ENCODE results near the gene MAP2K5.

The MAP2K5 gene

GRCh38 chr15:67696087-67696486 is 153.6 kb downstream of the MAP2K5 start:
- no CpG with 5 or more reads among the region's 1 CpG for WGBS, 2 donors (ENCODE audit: extremely low coverage in 2 of 2, insufficient read length in 2 of 2, insufficient replicate concordance in 1 of 2)

GRCh38 chr15:67700023-67700422 is 157.5 kb downstream of the MAP2K5 start:
- Histone ChIP-seq H3K23ac (ENCODE audit: low read depth, low read length, poor library complexity) (no peak overlapping the region), H2AFZ (ENCODE audit: low read length) (no peak overlapping the region), H3K14ac (ENCODE audit: low read length) (no peak overlapping the region), H2BK15ac (ENCODE audit: low read length) (no peak overlapping the region), H3K36me3 (replicated peaks in 1 of 2; ENCODE audit: control insufficient read depth in 2 of 2, insufficient read depth in 2 of 2, low read length in 2 of 2) (no peaks in the 10 kb centered on the region), H4K8ac (ENCODE audit: low read depth, low read length) (no peak overlapping the region), H2BK12ac (ENCODE audit: low read length) (no peak overlapping the region), H3K4me2 (ENCODE audit: insufficient read depth, low read length, poor library complexity, severe bottlenecking) (no peak overlapping the region), H3K4ac (ENCODE audit: low read length) (no peak overlapping the region), H3K27ac (replicated peaks; ENCODE audit: low read length) (no peak overlapping the region), H3K79me1 (ENCODE audit: low read depth, low read length) (no peaks in the 10 kb centered on the region), H3K27me3 (ENCODE audit: control insufficient read depth in 3 of 3, insufficient read depth in 3 of 3, low read depth in 1 of 3, low read length in 3 of 3) (no peaks in the 10 kb centered on the region), H2BK5ac (ENCODE audit: low read length) (no peak overlapping the region), H3K4me1 (ENCODE audit: control insufficient read depth in 2 of 2, insufficient read depth in 1 of 2, low read depth in 1 of 2, low read length in 2 of 2) (no peaks in the 10 kb centered on the region), H3K9me3 (replicated peaks in 1 of 2; ENCODE audit: control insufficient read depth in 2 of 2, insufficient read depth in 1 of 2, low read depth in 1 of 2, low read length in 2 of 2) (peaks cover 0 to 21% of the 10 kb centered on the region in 2 donors), H3K18ac (ENCODE audit: low read length) (no peak overlapping the region), H4K91ac (ENCODE audit: low read depth, low read length, poor library complexity) (no peak overlapping the region), H3K9ac (ENCODE audit: low read depth, low read length, poor library complexity) (no peak overlapping the region), H2BK120ac (ENCODE audit: low read depth, low read length) (no peak overlapping the region), H2AK5ac (ENCODE audit: low read depth, low read length) (no peak overlapping the region), H3K4me3 (ENCODE audit: low read length in 2 of 2) (no peak overlapping the region)
- DNase-seq (ENCODE audit: low spot score), result no peak
- no CpG with 5 or more reads among the region's 2 CpGs for WGBS, 2 donors (ENCODE audit: extremely low coverage in 2 of 2, insufficient read length in 2 of 2, insufficient replicate concordance in 1 of 2)

More at GRCh38 chr15:67696087-67696486, 153.6 kb downstream of the MAP2K5 start:
- no peak overlapping the region for H2BK12ac ChIP-seq (ENCODE audit: low read length)
- H3K27me3 ChIP-seq (ENCODE audit: control insufficient read depth in 3 of 3, insufficient read depth in 3 of 3, low read depth in 1 of 3, low read length in 3 of 3), result no peaks in the 10 kb centered on the region
- peaks cover 2 to 19% of the 10 kb centered on the region in 2 donors for H3K4me1 ChIP-seq (ENCODE audit: control insufficient read depth in 2 of 2, insufficient read depth in 1 of 2, low read depth in 1 of 2, low read length in 2 of 2)
- no peak overlapping the region for H2BK120ac ChIP-seq (ENCODE audit: low read depth, low read length)
- no peak overlapping the region for H4K91ac ChIP-seq (ENCODE audit: low read depth, low read length, poor library complexity)
- H2AFZ ChIP-seq (ENCODE audit: low read length), result no peak overlapping the region
- H3K14ac ChIP-seq (ENCODE audit: low read length), result no peak overlapping the region
- H2BK5ac ChIP-seq (ENCODE audit: low read length), result no peak overlapping the region
- no peak overlapping the region for H3K9ac ChIP-seq (ENCODE audit: low read depth, low read length, poor library complexity)
- no peaks in the 10 kb centered on the region for H3K79me1 ChIP-seq (ENCODE audit: low read depth, low read length)
- H3K23ac ChIP-seq (ENCODE audit: low read depth, low read length, poor library complexity), result no peak overlapping the region
- H3K9me3 ChIP-seq (replicated peaks in 1 of 2; ENCODE audit: control insufficient read depth in 2 of 2, insufficient read depth in 1 of 2, low read depth in 1 of 2, low read length in 2 of 2), result peaks cover 0 to 21% of the 10 kb centered on the region in 2 donors
- H3K4me2 ChIP-seq (ENCODE audit: insufficient read depth, low read length, poor library complexity, severe bottlenecking), result no peak overlapping the region
- no peak overlapping the region for H3K27ac ChIP-seq (replicated peaks; ENCODE audit: low read length)
- no peak overlapping the region for H3K4ac ChIP-seq (ENCODE audit: low read length)
- H3K18ac ChIP-seq (ENCODE audit: low read length), result no peak overlapping the region
- H2AK5ac ChIP-seq (ENCODE audit: low read depth, low read length), result no peak overlapping the region
- H3K36me3 ChIP-seq (replicated peaks in 1 of 2; ENCODE audit: control insufficient read depth in 2 of 2, insufficient read depth in 2 of 2, low read length in 2 of 2), result no peaks in the 10 kb centered on the region
- no peak overlapping the region for H3K4me3 ChIP-seq (ENCODE audit: low read length in 2 of 2)
- no peak for DNase-seq (ENCODE audit: low spot score)
- no peak overlapping the region for H4K8ac ChIP-seq (ENCODE audit: low read depth, low read length)
- no peak overlapping the region for H2BK15ac ChIP-seq (ENCODE audit: low read length)

DNA sequence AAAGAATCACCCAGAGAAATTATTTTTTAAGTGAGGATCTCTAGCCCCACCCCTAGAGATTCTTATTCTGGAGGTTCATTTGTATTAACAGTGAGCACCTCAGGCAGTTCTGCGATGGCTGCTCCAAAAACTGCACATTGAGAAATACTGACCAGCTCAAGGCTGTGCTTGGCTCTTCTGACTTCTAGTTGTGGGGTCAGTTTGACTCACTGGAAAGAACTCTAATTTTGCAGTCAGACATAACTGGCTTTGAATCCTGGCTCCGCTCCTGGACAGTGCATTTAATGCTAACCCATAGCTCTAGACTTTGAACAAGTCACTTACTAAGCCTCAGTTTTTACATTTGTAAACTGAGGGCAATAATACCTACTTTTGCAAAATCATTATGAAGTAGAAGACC is 159.2 kb downstream of the MAP2K5 start:
- Histone ChIP-seq H3K14ac (ENCODE audit: low read length) (no peak overlapping the region), H4K91ac (ENCODE audit: low read depth, low read length, poor library complexity) (no peak overlapping the region), H3K36me3 (replicated peaks in 1 of 2; ENCODE audit: control insufficient read depth in 2 of 2, insufficient read depth in 2 of 2, low read length in 2 of 2) (no peaks in the 10 kb centered on the region), H3K79me1 (ENCODE audit: low read depth, low read length) (no peaks in the 10 kb centered on the region), H2BK120ac (ENCODE audit: low read depth, low read length) (no peak overlapping the region), H3K9me3 (replicated peaks in 1 of 2; ENCODE audit: control insufficient read depth in 2 of 2, insufficient read depth in 1 of 2, low read depth in 1 of 2, low read length in 2 of 2) (peaks cover 0 to 21% of the 10 kb centered on the region in 2 donors), H2AFZ (ENCODE audit: low read length) (no peak overlapping the region), H3K4me1 (ENCODE audit: control insufficient read depth in 2 of 2, insufficient read depth in 1 of 2, low read depth in 1 of 2, low read length in 2 of 2) (no peaks in the 10 kb centered on the region), H3K9ac (ENCODE audit: low read depth, low read length, poor library complexity) (no peak overlapping the region), H3K27ac (replicated peaks; ENCODE audit: low read length) (no peak overlapping the region), H3K18ac (ENCODE audit: low read length) (no peak overlapping the region), H3K27me3 (ENCODE audit: control insufficient read depth in 3 of 3, insufficient read depth in 3 of 3, low read depth in 1 of 3, low read length in 3 of 3) (no peaks in the 10 kb centered on the region), H3K4me3 (ENCODE audit: low read length in 2 of 2) (no peak overlapping the region), H2BK12ac (ENCODE audit: low read length) (no peak overlapping the region), H2AK5ac (ENCODE audit: low read depth, low read length) (no peak overlapping the region), H4K8ac (ENCODE audit: low read depth, low read length) (no peak overlapping the region), H3K23ac (ENCODE audit: low read depth, low read length, poor library complexity) (no peak overlapping the region), H2BK5ac (ENCODE audit: low read length) (no peak overlapping the region), H2BK15ac (ENCODE audit: low read length) (no peak overlapping the region), H3K4me2 (ENCODE audit: insufficient read depth, low read length, poor library complexity, severe bottlenecking) (no peak overlapping the region), H3K4ac (ENCODE audit: low read length) (no peak overlapping the region)
- no peak for DNase-seq (ENCODE audit: low spot score)
- no CpG with 5 or more reads among the region's 2 CpGs for WGBS, 2 donors (ENCODE audit: extremely low coverage in 2 of 2, insufficient read length in 2 of 2, insufficient replicate concordance in 1 of 2)

DNA sequence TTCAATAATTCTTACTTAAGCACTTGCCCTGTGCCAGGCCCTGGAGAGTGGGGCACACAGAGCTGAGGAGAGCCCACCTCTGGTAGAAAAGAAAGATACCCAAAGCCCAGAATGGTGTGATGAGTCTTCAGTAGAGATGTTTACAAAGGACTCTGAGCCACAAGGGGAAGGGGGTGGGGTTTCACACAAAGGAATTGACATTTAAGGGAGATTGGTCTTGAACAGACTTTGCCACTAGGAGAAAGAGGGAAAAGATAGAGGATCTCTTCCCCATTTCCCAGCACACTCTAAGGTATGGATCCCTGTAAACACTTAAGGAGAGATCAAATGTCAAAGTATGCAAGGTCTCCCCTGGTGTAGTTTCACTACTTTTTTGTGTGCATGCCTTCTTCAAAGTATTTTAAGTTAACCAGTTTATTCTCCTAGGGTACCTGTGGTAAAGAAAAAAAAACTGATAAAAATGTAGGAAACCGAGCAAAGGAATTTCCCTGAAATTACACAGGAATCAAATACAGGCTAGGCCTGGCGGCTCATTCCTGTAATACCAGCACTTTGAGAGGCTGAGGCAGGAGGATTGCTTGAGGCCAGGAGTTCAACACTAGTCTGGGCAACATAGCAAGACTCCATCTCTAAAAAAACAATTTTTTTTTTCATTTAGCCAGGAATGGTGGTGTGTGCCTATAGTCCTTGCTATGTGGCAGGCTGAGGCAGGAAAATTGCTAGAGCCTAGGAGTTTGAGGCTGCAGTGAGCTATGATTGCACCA is 165.2 kb downstream of the MAP2K5 start:
- Histone ChIP-seq H2BK15ac (ENCODE audit: low read length) (no peak overlapping the region), H3K9me3 (replicated peaks in 1 of 2; ENCODE audit: control insufficient read depth in 2 of 2, insufficient read depth in 1 of 2, low read depth in 1 of 2, low read length in 2 of 2) (no peaks in the 10 kb centered on the region), H3K4me2 (ENCODE audit: insufficient read depth, low read length, poor library complexity, severe bottlenecking) (no peak overlapping the region), H3K9ac (ENCODE audit: low read depth, low read length, poor library complexity) (no peak overlapping the region), H3K27me3 (ENCODE audit: control insufficient read depth in 3 of 3, insufficient read depth in 3 of 3, low read depth in 1 of 3, low read length in 3 of 3) (no peaks in the 10 kb centered on the region), H3K18ac (ENCODE audit: low read length) (no peak overlapping the region), H2BK5ac (ENCODE audit: low read length) (no peak overlapping the region), H4K91ac (ENCODE audit: low read depth, low read length, poor library complexity) (no peak overlapping the region), H3K4me3 (ENCODE audit: low read length in 2 of 2) (no peak overlapping the region), H3K14ac (ENCODE audit: low read length) (no peak overlapping the region), H2BK120ac (ENCODE audit: low read depth, low read length) (no peak overlapping the region), H2AFZ (ENCODE audit: low read length) (no peak overlapping the region), H2BK12ac (ENCODE audit: low read length) (no peak overlapping the region), H3K27ac (replicated peaks; ENCODE audit: low read length) (no peak overlapping the region), H4K8ac (ENCODE audit: low read depth, low read length) (no peak overlapping the region), H3K79me1 (ENCODE audit: low read depth, low read length) (no peaks in the 10 kb centered on the region), H3K4ac (ENCODE audit: low read length) (no peak overlapping the region), H3K36me3 (replicated peaks in 1 of 2; ENCODE audit: control insufficient read depth in 2 of 2, insufficient read depth in 2 of 2, low read length in 2 of 2) (no peaks in the 10 kb centered on the region), H3K4me1 (ENCODE audit: control insufficient read depth in 2 of 2, insufficient read depth in 1 of 2, low read depth in 1 of 2, low read length in 2 of 2) (peaks cover 2 to 12% of the 10 kb centered on the region in 2 donors), H3K23ac (ENCODE audit: low read depth, low read length, poor library complexity) (no peak overlapping the region), H2AK5ac (ENCODE audit: low read depth, low read length) (no peak overlapping the region)
- WGBS, 2 donors (ENCODE audit: extremely low coverage in 2 of 2, insufficient read length in 2 of 2, insufficient replicate concordance in 1 of 2), result no CpG with 5 or more reads among the region's 2 CpGs
- DNase-seq (ENCODE audit: low spot score), result no peak

Measured in neuronal stem cell (in vitro differentiated cells).